DND-41 (cell line): ENCODE measurements around the gene TULP4.

Experiments used
- CTCF ChIP-seq: IDR thresholded peaks from 2 replicates; pipeline ENCODE4 v1.5.1; 2012; ENCODE audit warnings: borderline replicate concordance, low read length, moderate library complexity, mild to moderate bottlenecking; ENCODE audit not compliant: poor library complexity, severe bottlenecking; ENCODE audit errors: extremely low read depth
- EZH2 ChIP-seq: IDR thresholded peaks from 3 replicates; pipeline ENCODE4 v1.6.1; 2012; ENCODE audit warnings: borderline replicate concordance, low read depth, mild to moderate bottlenecking, moderate library complexity, low read length, inconsistent platforms; ENCODE audit not compliant: severe bottlenecking

DNA sequence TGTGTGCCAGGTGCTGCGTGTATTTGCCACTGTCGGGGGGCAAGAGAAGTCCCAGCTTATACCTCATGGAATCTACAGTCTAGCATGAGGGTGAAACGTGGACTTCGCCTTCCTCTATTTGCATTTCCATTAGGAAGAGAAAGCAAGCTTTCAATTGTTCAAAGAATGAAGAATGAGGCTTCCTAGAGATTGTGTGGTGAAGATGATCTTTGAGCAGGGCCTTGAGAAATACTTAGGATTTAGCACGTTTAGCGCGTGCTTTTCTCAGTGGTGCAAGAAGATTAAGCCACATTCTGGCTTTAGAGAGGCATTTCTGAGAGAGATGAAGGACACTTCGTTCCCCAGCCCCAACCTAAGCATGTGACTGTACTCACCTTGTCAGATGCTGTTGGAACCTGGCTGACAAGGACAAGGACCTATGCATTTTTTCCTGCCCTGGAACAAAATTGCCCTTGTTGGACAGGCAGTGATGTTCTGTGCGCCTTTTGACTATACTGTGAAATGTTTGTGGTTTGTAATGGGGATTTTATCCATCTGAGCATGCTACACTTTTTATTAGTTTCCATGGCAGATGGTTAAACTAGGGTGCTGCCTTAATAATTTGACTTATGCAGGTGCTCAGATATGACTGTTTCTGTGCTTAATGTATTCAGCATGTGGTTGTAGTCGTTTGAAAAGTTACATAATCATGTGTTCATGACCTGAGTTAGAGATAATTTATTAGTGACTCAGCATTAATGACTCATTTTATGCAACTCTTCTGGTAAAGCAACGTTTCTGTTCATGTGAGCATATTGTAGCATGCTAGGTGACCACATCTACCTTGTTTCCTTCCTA is 10.7 kb downstream of the TULP4 start:
- TF ChIP-seq CTCF (no peak), EZH2 (no peak)
